Caco-2 (cell line): ENCODE measurements around the gene KLHL33. TPM values are rescaled to one million over a fixed set of nuclear protein-coding genes. Genes with fewer than 3 reads are reported as not detected.
"Not testable (repeated sequence)": the region's sequence is repeated elsewhere in the genome, so short reads cannot be mapped to it uniquely, and the experiment has no call there.

Experiments used
- BruUV-seq: library from RNA; stranded (reverse); fragments of 400-500 nt; replicated peaks from 2 replicates; lab custom pipeline; 2021; lab: Mats Ljungman, UMichigan
- CTCF ChIA-PET: fragments of 300-600 bp; sonication (Branson Sonifier 250); formaldehyde crosslinking; loops from one replicate; lab custom pipeline; 2022; ENCODE audit warnings: antibody characterized with exemption; lab: Charles Lee
- POLR2A ChIA-PET: fragments of 300-600 bp; sonication (Branson Sonifier 250); formaldehyde crosslinking; loops from one replicate; lab custom pipeline; 2022; ENCODE audit warnings: antibody characterized with exemption; lab: Charles Lee
- DNase-seq, 2 experiments: peaks; one replicate each; pipeline versions ENCODE4 v3.0.0 to v3.0.0-alpha.2; 2020 to 2022
- H3K27me3 ChIP-seq: replicated peaks from 2 replicates; pipeline ENCODE4 v1.6.0; 2011; ENCODE audit warnings: low read length; ENCODE audit not compliant: control insufficient read depth, insufficient read depth
- H3K36me3 ChIP-seq: 2 replicates; pipeline ENCODE4 v1.5.1; 2011; ENCODE audit warnings: low read length; ENCODE audit not compliant: control insufficient read depth, insufficient read depth
- H3K4me1 ChIP-seq: fragments of 250-450 bp; sonication (Bioruptor Pico); 2 replicates; pipeline ENCODE4 v1.5.1; 2020; ENCODE audit warnings: mild to moderate bottlenecking
- H3K4me3 ChIP-seq: 2 replicates; pipeline ENCODE4 v1.5.1; 2011; ENCODE audit warnings: low read depth, mild to moderate bottlenecking, control low read depth, low read length
- H3K9me3 ChIP-seq: fragments of 250-450 bp; sonication (Bioruptor Pico); 2 replicates; pipeline ENCODE4 v1.5.1; 2020; ENCODE audit warnings: mild to moderate bottlenecking, moderate library complexity
- H3K27ac Mint-ChIP-seq: one replicate; pipeline ENCODE4 v1.8.0; 2022; ENCODE audit warnings: mixed read lengths; ENCODE audit not compliant: unreplicated experiment
- H3K27me3 Mint-ChIP-seq: one replicate; pipeline ENCODE4 v1.8.0; 2022; ENCODE audit warnings: mixed read lengths; ENCODE audit not compliant: insufficient read depth, unreplicated experiment
- H3K36me3 Mint-ChIP-seq: one replicate; pipeline ENCODE4 v1.8.0; 2022; ENCODE audit warnings: mild to moderate bottlenecking, mixed read lengths; ENCODE audit not compliant: insufficient read depth, unreplicated experiment
- H3K4me1 Mint-ChIP-seq: one replicate; pipeline ENCODE4 v1.8.0; 2022; ENCODE audit warnings: low read depth, mixed read lengths; ENCODE audit not compliant: unreplicated experiment
- H3K4me3 Mint-ChIP-seq: one replicate; pipeline ENCODE4 v1.8.0; 2022; ENCODE audit warnings: mild to moderate bottlenecking, moderate library complexity, mixed read lengths; ENCODE audit not compliant: unreplicated experiment
- H3K9me3 Mint-ChIP-seq: one replicate; pipeline ENCODE4 v1.8.0; 2022; ENCODE audit warnings: mixed read lengths; ENCODE audit not compliant: unreplicated experiment
- CTCF ChIP-seq, 2 experiments: fragments of 200-600 bp in 1 of 2; IDR thresholded peaks; 1 replicate in 1 of 2; 2 replicates in 1 of 2; pipeline versions ENCODE4 v1.5.1 to v1.8.0; 2011 to 2022; ENCODE audit warnings: antibody characterized with exemption in 1 of 2, control low read depth in 1 of 2, inconsistent platforms in 1 of 2, low read depth in 1 of 2, low read length in 1 of 2, mild to moderate bottlenecking in 1 of 2, moderate library complexity in 1 of 2; ENCODE audit not compliant: insufficient read depth in 1 of 2, severe bottlenecking in 1 of 2, unreplicated experiment in 1 of 2
- intact Hi-C: fragments of 100-400 bp; cut with micrococcal nuclease; formaldehyde crosslinking; loops from one replicate; pipeline ENCODE4 v1.10.0; 2022; ENCODE audit not compliant: unreplicated experiment
- total RNA-seq: library from RNA; stranded (reverse); gene quantifications from 2 replicates; pipeline ENCODE4 v1.2.3, GENCODE V29; 2022

The KLHL33 gene
- total RNA-seq, 1 experiment from 2014 or later: not detected

GRCh38 chr14:20446889-20447288, 10.9 kb upstream of the KLHL33 start:
- H3K27ac Mint-ChIP-seq: no peak overlapping the region

GRCh38 chr14:20443650-20444049, 7.7 kb upstream of the KLHL33 start:
- DNase-seq, H3K9me3 Mint-ChIP-seq, H3K27me3 Mint-ChIP-seq, H3K36me3 ChIP-seq, H3K9me3 ChIP-seq, H3K4me3 Mint-ChIP-seq, intact Hi-C loops, H3K27ac Mint-ChIP-seq, H3K4me3 ChIP-seq, H3K27me3 ChIP-seq, CTCF ChIA-PET, BruUV-seq, H3K4me1 Mint-ChIP-seq: not testable (repeated sequence)
- POLR2A ChIA-PET: interaction anchor here (1.5 kb wide), 1 partner anchor 12 kb away, joined by 5 read pairs; the partner anchor contains the start of gene APEX1
- peaks cover 17% of the 10 kb centered on the region for H3K36me3 Mint-ChIP-seq
- H3K4me1 ChIP-seq: peaks cover 15% of the 10 kb centered on the region

More at GRCh38 chr14:20446889-20447288, 10.9 kb upstream of the KLHL33 start:
- peaks cover 36% of the 10 kb centered on the region for H3K36me3 Mint-ChIP-seq
- BruUV-seq: no TSS peak
- Histone ChIP-seq H3K4me1 (peaks cover 15% of the 10 kb centered on the region), H3K4me3 (no peak overlapping the region), H3K36me3 (peaks cover 6% of the 10 kb centered on the region), H3K9me3 (no peaks in the 10 kb centered on the region; the same call in 1 of the 2 replicates), H3K27me3 (no peaks in the 10 kb centered on the region)
- no peaks in the 10 kb centered on the region for H3K27me3 Mint-ChIP-seq
- ChIA-PET CTCF (no interaction called here), POLR2A (interaction anchor here (0.6 kb wide), 1 partner anchor 66 kb away, joined by 4 read pairs; no protein-coding TSS in a partner anchor)
- H3K4me1 Mint-ChIP-seq: no peaks in the 10 kb centered on the region
- no peak for DNase-seq
- intact Hi-C loops: no loop called here
- H3K9me3 Mint-ChIP-seq: no peaks in the 10 kb centered on the region
- H3K4me3 Mint-ChIP-seq: no peak overlapping the region
- no peak for TF ChIP-seq CTCF (IDR thresholded peaks at IDR 0.05; ENCODE audit: insufficient read depth in 1 of 2, low read depth in 1 of 2, low read length in 1 of 2, severe bottlenecking in 1 of 2, unreplicated experiment in 1 of 2)

GRCh38 chr14:20441461-20441860, 5.5 kb upstream of the KLHL33 start:
- no peak overlapping the region for H3K4me3 ChIP-seq
- H3K27me3 Mint-ChIP-seq: no peaks in the 10 kb centered on the region
- CTCF ChIA-PET: no interaction called here
- intact Hi-C loops: no loop called here
- H3K36me3 Mint-ChIP-seq: peaks cover 6% of the 10 kb centered on the region
- no peaks in the 10 kb centered on the region; the same call in 1 of the 2 replicates for H3K9me3 ChIP-seq
- POLR2A ChIA-PET: interaction anchor here (1.3 kb wide), 1 partner anchor 14 kb away, joined by 5 read pairs; the partner anchor contains the start of gene APEX1
- no peak for TF ChIP-seq CTCF (IDR thresholded peaks at IDR 0.05; ENCODE audit: insufficient read depth in 1 of 2, low read depth in 1 of 2, low read length in 1 of 2, severe bottlenecking in 1 of 2, unreplicated experiment in 1 of 2)
- no peak overlapping the region for H3K27ac Mint-ChIP-seq
- H3K4me3 Mint-ChIP-seq: no peak overlapping the region
- H3K4me1 ChIP-seq: peaks cover 15% of the 10 kb centered on the region
- no TSS peak for BruUV-seq
- H3K27me3 ChIP-seq: no peaks in the 10 kb centered on the region
- H3K9me3 Mint-ChIP-seq: no peaks in the 10 kb centered on the region
- no peak for DNase-seq
- H3K36me3 ChIP-seq: no peaks in the 10 kb centered on the region; the same call in 1 of the 2 replicates
- no peaks in the 10 kb centered on the region for H3K4me1 Mint-ChIP-seq
